IMR-90 (cell line): ENCODE results near the gene NR1D2. TPM values are rescaled to one million over a fixed set of nuclear protein-coding genes. Genes with fewer than 3 reads are reported as not detected.

Experiments used
- ATAC-seq: fragments of 200-7000 bp; cut with Tn5 transposase; 2 replicates; pipeline ENCODE4 v1.9.1; 2020; ENCODE audit warnings: low read depth, mild to moderate bottlenecking, moderate library complexity
- BruUV-seq: library from RNA; stranded (reverse); fragments of 400-500 nt; replicated peaks from 2 replicates; lab custom pipeline; 2021; lab: Mats Ljungman, UMichigan
- CTCF ChIA-PET: fragments of 300-600 bp; formaldehyde crosslinking; extraction: SDS; loops from one replicate; lab custom pipeline; 2021; ENCODE audit warnings: antibody characterized with exemption; lab: Yijun Ruan, JAX
- POLR2A ChIA-PET: fragments of 300-600 bp; sonication (Branson Sonifier 250); formaldehyde crosslinking; loops from one replicate; lab custom pipeline; 2022; ENCODE audit warnings: antibody characterized with exemption; ENCODE audit not compliant: unreplicated experiment; lab: Charles Lee
- DNase-seq: peaks from one replicate; pipeline ENCODE4 v3.0.0; 2013
- H2AFZ ChIP-seq: replicated peaks from 2 replicates; pipeline ENCODE3; 2013; ENCODE audit warnings: low read length, mild to moderate bottlenecking; ENCODE audit not compliant: poor library complexity
- H2AK5ac ChIP-seq: 2 replicates; pipeline ENCODE4 v1.6.1; 2013; ENCODE audit warnings: low read depth, low read length, inconsistent platforms
- H2AK9ac ChIP-seq: replicated peaks from 2 replicates; pipeline ENCODE3; 2013; ENCODE audit warnings: mild to moderate bottlenecking, low read depth, low read length, moderate library complexity; ENCODE audit not compliant: poor library complexity
- H2BK120ac ChIP-seq: 2 replicates; pipeline ENCODE4 v1.6.1; 2013; ENCODE audit warnings: low read depth, low read length, inconsistent platforms
- H2BK15ac ChIP-seq: 3 replicates; pipeline ENCODE4 v1.6.1; 2013; ENCODE audit warnings: low read depth, low read length, inconsistent platforms
- H2BK20ac ChIP-seq: 2 replicates; pipeline ENCODE4 v1.6.1; 2013; ENCODE audit warnings: low read depth, mild to moderate bottlenecking, inconsistent platforms, low read length, moderate library complexity
- H2BK5ac ChIP-seq: 2 replicates; pipeline ENCODE4 v1.6.1; 2013; ENCODE audit warnings: mild to moderate bottlenecking, low read depth, low read length, inconsistent platforms; ENCODE audit not compliant: poor library complexity, severe bottlenecking
- H3K14ac ChIP-seq: replicated peaks from 2 replicates; pipeline ENCODE4 v1.6.1; 2013; ENCODE audit warnings: low read depth, low read length, inconsistent platforms
- H3K18ac ChIP-seq: 2 replicates; pipeline ENCODE4 v1.6.1; 2013; ENCODE audit warnings: low read depth, low read length, control low read depth
- H3K23ac ChIP-seq: 2 replicates; pipeline ENCODE4 v1.6.1; 2013; ENCODE audit warnings: low read depth, low read length, inconsistent platforms
- H3K27ac ChIP-seq: 2 replicates; pipeline ENCODE4 v1.5.1; 2013; ENCODE audit warnings: mild to moderate bottlenecking, control low read depth, low read length; ENCODE audit not compliant: insufficient read depth
- H3K27me3 ChIP-seq: 2 replicates; pipeline ENCODE4 v1.6.1; 2013; ENCODE audit warnings: low read length; ENCODE audit not compliant: control insufficient read depth, insufficient read depth
- H3K36me3 ChIP-seq: 2 replicates; pipeline ENCODE4 v1.6.1; 2013; ENCODE audit warnings: low read length, mixed read lengths; ENCODE audit not compliant: control insufficient read depth, insufficient read depth
- H3K4ac ChIP-seq: 2 replicates; pipeline ENCODE4 v1.6.1; 2013; ENCODE audit warnings: low read depth, low read length, inconsistent platforms
- H3K4me1 ChIP-seq: 2 replicates; pipeline ENCODE4 v1.6.1; 2013; ENCODE audit warnings: low read length, mixed read lengths; ENCODE audit not compliant: control insufficient read depth, insufficient read depth
- H3K4me2 ChIP-seq: 2 replicates; pipeline ENCODE4 v1.6.1; 2013; ENCODE audit warnings: low read depth, mild to moderate bottlenecking, control low read depth, low read length, moderate library complexity
- H3K4me3 ChIP-seq: 2 replicates; pipeline ENCODE4 v1.5.1; 2013; ENCODE audit warnings: low read depth, mild to moderate bottlenecking, control low read depth, low read length, moderate library complexity; ENCODE audit not compliant: insufficient read depth
- H3K56ac ChIP-seq: 2 replicates; pipeline ENCODE4 v1.6.1; 2013; ENCODE audit warnings: low read length, inconsistent platforms; ENCODE audit not compliant: insufficient read depth; ENCODE audit errors: extremely low read depth
- H3K79me1 ChIP-seq, 2 experiments: 2 replicates each; pipeline ENCODE4 v1.6.1; 2013; ENCODE audit warnings: low read length in 2 of 2, inconsistent platforms in 1 of 2, low read depth in 1 of 2
- H3K9ac ChIP-seq: 2 replicates; pipeline ENCODE4 v1.6.1; 2013; ENCODE audit warnings: low read depth, low read length, control low read depth
- H3K9me1 ChIP-seq: 2 replicates; pipeline ENCODE4 v1.6.1; 2013; ENCODE audit warnings: low read length, inconsistent platforms; ENCODE audit not compliant: insufficient read depth
- H3K9me3 ChIP-seq: 2 replicates; pipeline ENCODE4 v1.6.1; 2013; ENCODE audit warnings: low read length; ENCODE audit not compliant: control insufficient read depth, insufficient read depth
- H4K20me1 ChIP-seq: 2 replicates; pipeline ENCODE4 v1.6.1; 2013; ENCODE audit warnings: low read length, inconsistent platforms; ENCODE audit not compliant: insufficient read depth
- H4K5ac ChIP-seq: 2 replicates; pipeline ENCODE4 v1.6.1; 2013; ENCODE audit warnings: mild to moderate bottlenecking, low read depth, low read length, control low read depth
- H4K8ac ChIP-seq, 2 experiments: 2 replicates each; pipeline ENCODE4 v1.6.1; 2013; ENCODE audit warnings: low read depth in 2 of 2, low read length in 2 of 2, control low read depth in 1 of 2, inconsistent platforms in 1 of 2
- H4K91ac ChIP-seq: 2 replicates; pipeline ENCODE4 v1.6.1; 2013; ENCODE audit warnings: low read depth, low read length, inconsistent platforms; ENCODE audit not compliant: insufficient read depth
- BHLHE40 ChIP-seq: fragments of 150-350 bp; IDR thresholded peaks from 2 replicates; pipeline ENCODE4 v1.6.1; 2016; ENCODE audit warnings: mild to moderate bottlenecking, low read depth, low read length
- CTCF ChIP-seq: conservative IDR thresholded peaks from 2 replicates; pipeline ENCODE4 v1.5.1; 2012; ENCODE audit warnings: mild to moderate bottlenecking, low read depth, low read length, improper control_type of control experiment
- ELK1 ChIP-seq: fragments of 150-350 bp; IDR thresholded peaks from 2 replicates; pipeline ENCODE4 v1.6.1; 2016; ENCODE audit warnings: low read depth, mild to moderate bottlenecking, low read length, moderate library complexity, borderline replicate concordance
- FOS ChIP-seq: fragments of 150-350 bp; IDR thresholded peaks from 2 replicates; pipeline ENCODE4 v1.6.1; 2016; ENCODE audit warnings: low read depth, low read length
- MAFK ChIP-seq: IDR thresholded peaks from 2 replicates; pipeline ENCODE4 v1.6.1; 2012; ENCODE audit warnings: low read depth, low read length, improper control_type of control experiment
- MAZ ChIP-seq: IDR thresholded peaks from 2 replicates; pipeline ENCODE4 v1.6.1; 2012; ENCODE audit warnings: low read depth, mild to moderate bottlenecking, low read length, improper control_type of control experiment, moderate library complexity, borderline replicate concordance
- NFE2L2 ChIP-seq: fragments of 150-350 bp; IDR thresholded peaks from 2 replicates; pipeline ENCODE4 v1.6.1; 2016; ENCODE audit warnings: low read depth, mild to moderate bottlenecking, low read length
- RAD21 ChIP-seq: IDR thresholded peaks from 2 replicates; pipeline ENCODE4 v1.6.1; 2012; ENCODE audit warnings: low read length, improper control_type of control experiment
- RCOR1 ChIP-seq: IDR thresholded peaks from 2 replicates; pipeline ENCODE4 v1.6.1; 2012; ENCODE audit warnings: mild to moderate bottlenecking, low read length, improper control_type of control experiment; ENCODE audit not compliant: insufficient replicate concordance
- RFX5 ChIP-seq: IDR thresholded peaks from 2 replicates; pipeline ENCODE4 v1.8.0; 2012; ENCODE audit warnings: low read depth, mild to moderate bottlenecking, low read length, moderate library complexity
- SMC3 ChIP-seq: fragments of 150-350 bp; IDR thresholded peaks from 2 replicates; pipeline ENCODE4 v1.6.1; 2016; ENCODE audit warnings: low read depth, mild to moderate bottlenecking, antibody characterized with exemption, low read length, moderate library complexity
- WGBS, 2 experiments: methylation state at CpG; one replicate each; pipeline versions ENCODE4 v1.1.5 to v1.1.7; 2013; ENCODE audit warnings: missing lambda C conversion rate in 2 of 2; ENCODE audit not compliant: insufficient read length in 1 of 2; ENCODE audit errors: extremely low coverage in 2 of 2; 5-methylcytosine and 5-hydroxymethylcytosine counted together
- dilution Hi-C: fragments of 300-500 bp; cut with HindIII; formaldehyde crosslinking; loops from one replicate; pipeline ENCODE4 v1.14.3; 2018; ENCODE audit warnings: low sequenced_read_pairs; ENCODE audit not compliant: unreplicated experiment
- in situ Hi-C: fragments of 300-500 bp; cut with MboI; formaldehyde crosslinking; loops from 3 replicates; pipeline ENCODE4 v1.14.3; 2019; ENCODE audit warnings: low sequenced_read_pairs, inconsistent platforms, mixed read lengths
- intact Hi-C: fragments of 100-400 bp; cut with micrococcal nuclease; formaldehyde crosslinking; loops from 2 replicates; pipeline ENCODE4 v1.10.0; 2022
- polyA plus RNA-seq, 3 experiments: library from polyadenylated mRNA; depleted of rRNA; stranded (reverse); fragments of >200 nt; gene quantifications; 2 replicates each; pipeline ENCODE4 v1.2.3, GENCODE V29; 2012; ENCODE audit warnings: low replicate concordance in 1 of 3
- total RNA-seq: library from RNA; depleted of rRNA; stranded (reverse); fragments of >200 nt; gene quantifications from 2 replicates; pipeline ENCODE4 v1.2.3, GENCODE V29; 2012

NR1D2 gene
- total and polyA plus RNA-seq, 2 of the 4 experiments (the other 2 are of a cell fraction), result 8.1 to 41.0 TPM

GRCh38 chr3:23940775-23941174 lies 4.3 kb upstream of the NR1D2 start:
- Histone ChIP-seq H3K27ac (no peak overlapping the region), H3K18ac (no peak overlapping the region), H2AK9ac (no peak overlapping the region), H2BK120ac (no peak overlapping the region), H3K4ac (no peak overlapping the region), H3K79me1 (no peaks in the 10 kb centered on the region), H3K4me3 (no peak overlapping the region), H3K4me1 (peaks cover 2% of the 10 kb centered on the region; the same call in 1 of the 2 replicates), H3K9me1 (no peaks in the 10 kb centered on the region), H4K8ac (no peak overlapping the region), H3K56ac (no peak overlapping the region), H2AK5ac (no peak overlapping the region), H4K91ac (no peak overlapping the region), H4K5ac (no peak overlapping the region), H4K20me1 (no peaks in the 10 kb centered on the region), H2BK15ac (no peak overlapping the region), H3K9ac (no peak overlapping the region), H3K14ac (no peak overlapping the region), H3K23ac (no peak overlapping the region), H2AFZ (no peak overlapping the region), H2BK5ac (no peak overlapping the region), H3K36me3 (no peaks in the 10 kb centered on the region), H3K9me3 (peaks cover 3% of the 10 kb centered on the region), H3K27me3 (no peaks in the 10 kb centered on the region), H2BK20ac (no peak overlapping the region), H3K4me2 (no peak overlapping the region)
- ATAC-seq (no peak), DNase-seq (no peak)
- WGBS, 2 experiments, result 74% methylated on average over 3 of the region's 5 CpGs; no CpG with 5 or more reads in 1 of the 2 experiments
- intact Hi-C loops (loop anchor here (10.0 kb wide), 1 partner anchor 656 kb away; no protein-coding TSS in a partner anchor), in situ Hi-C loops (no loop called here), dilution Hi-C loops (no loop called here)
- CTCF ChIA-PET, result no interaction called here
- POLR2A ChIA-PET, result interaction anchor here (2.2 kb wide), 1 partner anchor 24 kb away, joined by 5 read pairs; the partner anchor contains the start of genes NKIRAS1 and RPL15
- no TSS peak for BruUV-seq
- TF ChIP-seq MAFK (no peak), ELK1 (no peak), RCOR1 (no peak), RFX5 (no peak), RAD21 (no peak), SMC3 (no peak), MAZ (no peak), FOS (no peak), NFE2L2 (no peak), CTCF (no peak), BHLHE40 (no peak)
